SK-N-SH (cell line): Measurements from ENCODE around the gene EDIL3. TPM values are rescaled to one million over a fixed set of nuclear protein-coding genes. Genes with fewer than 3 reads are reported as not detected.

ENCODE experiments used
- CTCF ChIA-PET: fragments of 300-600, 350-600 bp; formaldehyde crosslinking; extraction: SDS; loops from one replicate; lab custom pipeline; 2021; lab: Yijun Ruan, JAX
- POLR2A ChIA-PET: fragments of 350-600 bp; sonication (Branson Sonifier 250); formaldehyde crosslinking; extraction: SDS; loops from one replicate; lab custom pipeline; 2020; ENCODE audit warnings: antibody characterized with exemption, inconsistent platforms; lab: Yijun Ruan, JAX
- DNase-seq: peaks from one replicate; pipeline ENCODE4 v3.0.0; 2012
- H2AFZ ChIP-seq: fragments of 200-600 bp; sonication (generic); 2 replicates; pipeline ENCODE4 v1.8.1; 2016; ENCODE audit warnings: antibody characterized with exemption, mild to moderate bottlenecking, low read depth
- H3F3A ChIP-seq: fragments of 200-600 bp; sonication (generic); replicated peaks from 2 replicates; pipeline ENCODE3; 2016; ENCODE audit warnings: antibody characterized with exemption, mild to moderate bottlenecking; ENCODE audit not compliant: insufficient read depth
- H3K27ac ChIP-seq, 2 experiments: fragments of 200-500 bp in 1 of 2; fragments of 200-600 bp in 1 of 2; sonication (Bioruptor generic) in 1 of 2; sonication (generic), shearing (Covaris generic) in 1 of 2; 2 replicates each; pipeline versions ENCODE4 v1.5.1 to v1.6.1; 2014 to 2016; ENCODE audit warnings: low read depth in 2 of 2, inconsistent platforms in 1 of 2, low read length in 1 of 2, mild to moderate bottlenecking in 1 of 2, mixed read lengths in 1 of 2
- H3K27me3 ChIP-seq: fragments of 200-600 bp; sonication (generic), shearing (Covaris generic); 2 replicates; pipeline ENCODE4 v1.6.1; 2016; ENCODE audit warnings: mixed run types; ENCODE audit not compliant: insufficient read depth
- H3K36me3 ChIP-seq, 2 experiments: fragments of 200-500 bp in 1 of 2; fragments of 200-600 bp in 1 of 2; sonication (Bioruptor generic) in 1 of 2; sonication (generic) in 1 of 2; replicated peaks in 1 of 2; 2 replicates each; pipeline versions ENCODE3 to v1.5.1; 2014 to 2016; ENCODE audit warnings: low read length in 1 of 2, mild to moderate bottlenecking in 1 of 2; ENCODE audit not compliant: insufficient read depth in 2 of 2, control insufficient read depth in 1 of 2
- H3K4me1 ChIP-seq, 2 experiments: fragments of 200-500 bp in 1 of 2; fragments of 200-600 bp in 1 of 2; sonication (Bioruptor generic) in 1 of 2; sonication (generic), shearing (Covaris generic) in 1 of 2; 2 replicates each; pipeline versions ENCODE4 v1.5.1 to v1.6.1; 2014 to 2016; ENCODE audit warnings: low read depth in 1 of 2, low read length in 1 of 2, mixed run types in 1 of 2; ENCODE audit not compliant: insufficient read depth in 2 of 2, control insufficient read depth in 1 of 2
- H3K4me2 ChIP-seq: fragments of 200-600 bp; sonication (generic), shearing (Covaris generic); 2 replicates; pipeline ENCODE4 v1.6.1; 2017; ENCODE audit warnings: mixed run types
- H3K4me3 ChIP-seq, 2 experiments: fragments of 200-500 bp in 1 of 2; fragments of 200-600 bp in 1 of 2; sonication (Bioruptor generic) in 1 of 2; sonication (generic), shearing (Covaris generic) in 1 of 2; 2 replicates each; pipeline versions ENCODE4 v1.5.1 to v1.8.1; 2014 to 2016; ENCODE audit warnings: low read depth in 2 of 2, inconsistent platforms in 1 of 2, low read length in 1 of 2, mild to moderate bottlenecking in 1 of 2, mixed read lengths in 1 of 2, moderate library complexity in 1 of 2
- H3K79me2 ChIP-seq: fragments of 200-600 bp; sonication (generic); 2 replicates; pipeline ENCODE4 v1.8.1; 2017; ENCODE audit warnings: mild to moderate bottlenecking; ENCODE audit not compliant: insufficient read depth
- H3K9ac ChIP-seq: fragments of 200-600 bp; sonication (generic); 2 replicates; pipeline ENCODE4 v1.6.1; 2017; ENCODE audit warnings: mixed run types
- H3K9me2 ChIP-seq: fragments of 200-600 bp; sonication (generic); 2 replicates; pipeline ENCODE4 v1.6.1; 2017; ENCODE audit warnings: mixed run types
- H3K9me3 ChIP-seq: fragments of 200-600 bp; sonication (generic); 2 replicates; pipeline ENCODE4 v1.6.1; 2017; ENCODE audit warnings: mixed run types, mild to moderate bottlenecking, moderate library complexity
- H4K20me1 ChIP-seq: fragments of 200-600 bp; sonication (generic); 2 replicates; pipeline ENCODE4 v1.6.1; 2017; ENCODE audit warnings: mild to moderate bottlenecking, mixed run types; ENCODE audit not compliant: insufficient read depth
- CHD2 ChIP-seq: fragments of 150-350 bp; IDR thresholded peaks from 2 replicates; pipeline ENCODE4 v1.6.1; 2018; ENCODE audit warnings: low read length; ENCODE audit not compliant: partially characterized antibody
- ELF1 ChIP-seq: IDR thresholded peaks from 2 replicates; pipeline ENCODE4 v1.4.0; 2012
- EZH2phosphoT487 ChIP-seq: fragments of 200-600 bp; sonication (generic); IDR thresholded peaks from 2 replicates; pipeline ENCODE4 v1.6.1; 2017; ENCODE audit warnings: low read depth, mixed run types, mild to moderate bottlenecking, antibody characterized with exemption, moderate library complexity, borderline replicate concordance
- FOSL2 ChIP-seq: IDR thresholded peaks from 2 replicates; pipeline ENCODE4 v1.4.0; 2012; ENCODE audit warnings: low read depth, mild to moderate bottlenecking, moderate library complexity, borderline replicate concordance
- FOXM1 ChIP-seq: IDR thresholded peaks from 2 replicates; pipeline ENCODE4 v1.4.0; 2012; ENCODE audit warnings: low read depth, mild to moderate bottlenecking
- GABPA ChIP-seq: IDR thresholded peaks from 2 replicates; pipeline ENCODE4 v1.4.0; 2012; ENCODE audit warnings: low read depth, mild to moderate bottlenecking
- JUND ChIP-seq: IDR thresholded peaks from 2 replicates; pipeline ENCODE4 v1.4.0; 2012
- MAX ChIP-seq: IDR thresholded peaks from 2 replicates; pipeline ENCODE4 v1.4.0; 2012; ENCODE audit warnings: low read depth
- MXI1 ChIP-seq: IDR thresholded peaks from 2 replicates; pipeline ENCODE4 v1.6.1; 2012; ENCODE audit warnings: mild to moderate bottlenecking, low read depth, low read length, improper control_type of control experiment
- NFIC ChIP-seq: IDR thresholded peaks from 2 replicates; pipeline ENCODE4 v1.4.0; 2012; ENCODE audit warnings: borderline replicate concordance
- NRF1 ChIP-seq: IDR thresholded peaks from 2 replicates; pipeline ENCODE4 v1.6.1; 2012; ENCODE audit warnings: low read depth, mild to moderate bottlenecking, low read length
- POLR2AphosphoS5 ChIP-seq: IDR thresholded peaks from 2 replicates; pipeline ENCODE4 v1.6.1; 2012; ENCODE audit warnings: low read depth, low read length
- RAD21 ChIP-seq: IDR thresholded peaks from 2 replicates; pipeline ENCODE4 v1.6.1; 2012; ENCODE audit warnings: mild to moderate bottlenecking, low read length
- RCOR1 ChIP-seq: fragments of 150-350 bp; IDR thresholded peaks from 2 replicates; pipeline ENCODE4 v1.6.1; 2017; ENCODE audit warnings: antibody characterized with exemption, low read length
- SIN3A ChIP-seq: IDR thresholded peaks from 2 replicates; pipeline ENCODE4 v1.6.1; 2012; ENCODE audit warnings: low read depth, mild to moderate bottlenecking, low read length, moderate library complexity, borderline replicate concordance
- SMC3 ChIP-seq: IDR thresholded peaks from 2 replicates; pipeline ENCODE4 v1.6.1; 2012; ENCODE audit warnings: low read depth, low read length, improper control_type of control experiment
- TCF12 ChIP-seq: IDR thresholded peaks from 2 replicates; pipeline ENCODE4 v1.4.0; 2012
- WGBS: methylation state at CpG from one replicate; pipeline ENCODE4 v1.1.6; 2017; ENCODE audit warnings: low lambda C conversion rate; 5-methylcytosine and 5-hydroxymethylcytosine counted together
- polyA plus RNA-seq, 3 experiments: library from polyadenylated mRNA; depleted of rRNA; stranded (reverse); fragments of >200 nt; gene quantifications; 2 replicates each; pipeline ENCODE4 v1.2.3, GENCODE V29; 2012
- TF ChIP-seq, protein P1 (sequence below): IDR thresholded peaks from 2 replicates; pipeline ENCODE4; 2012
- TF ChIP-seq, protein P2 (sequence below): IDR thresholded peaks from 2 replicates; pipeline ENCODE4 v1.4.0; 2012; ENCODE audit warnings: low read depth, borderline replicate concordance
- TF ChIP-seq, protein P3 (sequence below): IDR thresholded peaks from 2 replicates; pipeline ENCODE4 v1.6.1; 2012; ENCODE audit warnings: mild to moderate bottlenecking, low read depth, low read length, moderate library complexity
- TF ChIP-seq, protein P4 (sequence below): IDR thresholded peaks from 2 replicates; pipeline ENCODE4 v1.4.0; 2012; ENCODE audit warnings: low read depth, borderline replicate concordance

Gene EDIL3
- polyA plus RNA-seq, 1 of the 3 experiments (the other 2 are of a cell fraction), result 51.5 TPM

DNA sequence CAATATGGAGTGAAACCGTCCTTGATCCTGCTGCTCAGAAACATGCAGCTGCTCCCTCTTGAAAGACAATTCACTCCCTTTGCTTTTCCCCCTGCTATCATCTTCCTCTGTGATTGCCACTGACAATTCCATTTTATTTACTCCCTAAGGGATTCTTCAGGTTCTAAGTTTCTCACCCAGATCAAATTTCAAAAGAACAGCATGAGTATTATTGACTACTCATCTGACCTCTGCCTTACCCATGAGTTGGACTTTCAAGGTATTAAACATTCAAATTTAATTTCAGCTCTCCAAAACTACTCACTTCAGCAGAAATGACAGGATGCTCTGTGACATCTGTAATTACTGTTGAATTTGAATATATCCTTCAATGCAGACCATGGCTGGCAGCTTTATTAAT, 427.5 kb downstream of the EDIL3 start:
- no peak overlapping the region for H2AFZ ChIP-seq
- H3K9me3 ChIP-seq, result no peaks in the 10 kb centered on the region
- no peaks in the 10 kb centered on the region for H3K9me2 ChIP-seq
- ChIA-PET CTCF (interaction anchor here (2.1 kb wide), 1 partner anchor 30 kb away, joined by 8 read pairs; no protein-coding TSS in a partner anchor), POLR2A (no interaction called here)
- no peak overlapping the region for H3K4me3 ChIP-seq
- 83% methylated on average over 1 of the region's 1 CpG for WGBS
- no peaks in the 10 kb centered on the region for H3K27me3 ChIP-seq
- peaks cover 0 to 20% of the 10 kb centered on the region in 2 experiments; a peak in 2 of 4 replicates for H3K4me1 ChIP-seq
- no peaks in the 10 kb centered on the region for H4K20me1 ChIP-seq
- H3F3A ChIP-seq, result peaks cover 33% of the 10 kb centered on the region
- no peaks in the 10 kb centered on the region; the same call in 1 of the 2 replicates for H3K79me2 ChIP-seq
- DNase-seq, result no peak
- TF ChIP-seq POLR2AphosphoS5 (no peak), CHD2 (no peak), SIN3A (no peak), MAX (no peak), RCOR1 (no peak), NRF1 (no peak), MXI1 (no peak), RAD21 (no peak)
- TF ChIP-seq, protein P1, sequence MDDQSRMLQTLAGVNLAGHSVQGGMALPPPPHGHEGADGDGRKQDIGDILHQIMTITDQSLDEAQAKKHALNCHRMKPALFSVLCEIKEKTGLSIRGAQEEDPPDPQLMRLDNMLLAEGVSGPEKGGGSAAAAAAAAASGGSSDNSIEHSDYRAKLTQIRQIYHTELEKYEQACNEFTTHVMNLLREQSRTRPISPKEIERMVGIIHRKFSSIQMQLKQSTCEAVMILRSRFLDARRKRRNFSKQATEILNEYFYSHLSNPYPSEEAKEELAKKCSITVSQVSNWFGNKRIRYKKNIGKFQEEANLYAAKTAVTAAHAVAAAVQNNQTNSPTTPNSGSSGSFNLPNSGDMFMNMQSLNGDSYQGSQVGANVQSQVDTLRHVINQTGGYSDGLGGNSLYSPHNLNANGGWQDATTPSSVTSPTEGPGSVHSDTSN, result no peak
- TF ChIP-seq, protein P2, sequence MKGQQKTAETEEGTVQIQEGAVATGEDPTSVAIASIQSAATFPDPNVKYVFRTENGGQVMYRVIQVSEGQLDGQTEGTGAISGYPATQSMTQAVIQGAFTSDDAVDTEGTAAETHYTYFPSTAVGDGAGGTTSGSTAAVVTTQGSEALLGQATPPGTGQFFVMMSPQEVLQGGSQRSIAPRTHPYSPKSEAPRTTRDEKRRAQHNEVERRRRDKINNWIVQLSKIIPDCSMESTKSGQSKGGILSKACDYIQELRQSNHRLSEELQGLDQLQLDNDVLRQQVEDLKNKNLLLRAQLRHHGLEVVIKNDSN, result no peak
- peaks cover 0 to 8% of the 10 kb centered on the region in 2 experiments for H3K36me3 ChIP-seq
- peak overlapping the region in 1 of 2 experiments; percentile 76; a peak in 3 of 4 replicates for H3K27ac ChIP-seq
- H3K4me2 ChIP-seq, result no peak overlapping the region
- H3K9ac ChIP-seq, result no peak overlapping the region

DNA sequence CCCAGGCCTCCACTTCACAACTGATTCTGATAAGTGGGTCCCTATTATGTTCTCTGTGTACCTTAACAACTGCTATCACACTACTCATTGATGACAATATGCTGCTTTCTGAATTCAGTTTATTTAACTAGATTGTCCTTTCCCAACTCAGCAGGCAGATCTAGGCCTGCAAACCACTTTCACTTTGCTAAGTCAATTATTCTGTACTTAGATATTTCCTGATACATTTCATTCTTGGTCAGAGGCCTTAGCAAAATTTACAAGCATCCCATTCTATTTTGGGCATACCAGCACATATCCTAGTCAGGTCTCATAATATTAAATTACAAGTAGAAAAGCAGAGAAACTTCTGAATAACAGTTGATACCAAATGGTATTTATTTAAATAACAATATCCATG, 428.3 kb downstream of the EDIL3 start:
- Histone ChIP-seq H3K27ac (peak overlapping the region; percentile 67 to 76; a peak in 3 of 4 replicates), H3K4me1 (peaks cover 0 to 20% of the 10 kb centered on the region in 2 experiments; a peak in 2 of 4 replicates), H3K79me2 (no peaks in the 10 kb centered on the region; the same call in 1 of the 2 replicates), H3K4me3 (peak overlapping the region in 1 of 2 experiments; percentile 14; a peak in 1 of 4 replicates), H2AFZ (peak overlapping the region; percentile 70), H3K4me2 (peak overlapping the region; percentile 71), H3K9me2 (no peaks in the 10 kb centered on the region), H4K20me1 (no peaks in the 10 kb centered on the region), H3K27me3 (no peaks in the 10 kb centered on the region), H3F3A (peaks cover 25% of the 10 kb centered on the region), H3K9ac (peak overlapping the region; percentile 43; the same call in 1 of the 2 replicates), H3K36me3 (peaks cover 0 to 6% of the 10 kb centered on the region in 2 experiments), H3K9me3 (no peaks in the 10 kb centered on the region)
- ChIA-PET POLR2A (no interaction called here), CTCF (no interaction called here)
- DNase-seq, result no peak
- TF ChIP-seq TCF12 (no peak), RAD21 (no peak), SIN3A (no peak), NRF1 (no peak), FOXM1 (no peak), FOSL2 (no peak), SMC3 (no peak), MAX (no peak), CHD2 (no peak), JUND (no peak), GABPA (no peak), NFIC (no peak), ELF1 (no peak), EZH2phosphoT487 (no peak)
- TF ChIP-seq, protein P3, sequence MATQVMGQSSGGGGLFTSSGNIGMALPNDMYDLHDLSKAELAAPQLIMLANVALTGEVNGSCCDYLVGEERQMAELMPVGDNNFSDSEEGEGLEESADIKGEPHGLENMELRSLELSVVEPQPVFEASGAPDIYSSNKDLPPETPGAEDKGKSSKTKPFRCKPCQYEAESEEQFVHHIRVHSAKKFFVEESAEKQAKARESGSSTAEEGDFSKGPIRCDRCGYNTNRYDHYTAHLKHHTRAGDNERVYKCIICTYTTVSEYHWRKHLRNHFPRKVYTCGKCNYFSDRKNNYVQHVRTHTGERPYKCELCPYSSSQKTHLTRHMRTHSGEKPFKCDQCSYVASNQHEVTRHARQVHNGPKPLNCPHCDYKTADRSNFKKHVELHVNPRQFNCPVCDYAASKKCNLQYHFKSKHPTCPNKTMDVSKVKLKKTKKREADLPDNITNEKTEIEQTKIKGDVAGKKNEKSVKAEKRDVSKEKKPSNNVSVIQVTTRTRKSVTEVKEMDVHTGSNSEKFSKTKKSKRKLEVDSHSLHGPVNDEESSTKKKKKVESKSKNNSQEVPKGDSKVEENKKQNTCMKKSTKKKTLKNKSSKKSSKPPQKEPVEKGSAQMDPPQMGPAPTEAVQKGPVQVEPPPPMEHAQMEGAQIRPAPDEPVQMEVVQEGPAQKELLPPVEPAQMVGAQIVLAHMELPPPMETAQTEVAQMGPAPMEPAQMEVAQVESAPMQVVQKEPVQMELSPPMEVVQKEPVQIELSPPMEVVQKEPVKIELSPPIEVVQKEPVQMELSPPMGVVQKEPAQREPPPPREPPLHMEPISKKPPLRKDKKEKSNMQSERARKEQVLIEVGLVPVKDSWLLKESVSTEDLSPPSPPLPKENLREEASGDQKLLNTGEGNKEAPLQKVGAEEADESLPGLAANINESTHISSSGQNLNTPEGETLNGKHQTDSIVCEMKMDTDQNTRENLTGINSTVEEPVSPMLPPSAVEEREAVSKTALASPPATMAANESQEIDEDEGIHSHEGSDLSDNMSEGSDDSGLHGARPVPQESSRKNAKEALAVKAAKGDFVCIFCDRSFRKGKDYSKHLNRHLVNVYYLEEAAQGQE, result no peak
- TF ChIP-seq, protein P4, sequence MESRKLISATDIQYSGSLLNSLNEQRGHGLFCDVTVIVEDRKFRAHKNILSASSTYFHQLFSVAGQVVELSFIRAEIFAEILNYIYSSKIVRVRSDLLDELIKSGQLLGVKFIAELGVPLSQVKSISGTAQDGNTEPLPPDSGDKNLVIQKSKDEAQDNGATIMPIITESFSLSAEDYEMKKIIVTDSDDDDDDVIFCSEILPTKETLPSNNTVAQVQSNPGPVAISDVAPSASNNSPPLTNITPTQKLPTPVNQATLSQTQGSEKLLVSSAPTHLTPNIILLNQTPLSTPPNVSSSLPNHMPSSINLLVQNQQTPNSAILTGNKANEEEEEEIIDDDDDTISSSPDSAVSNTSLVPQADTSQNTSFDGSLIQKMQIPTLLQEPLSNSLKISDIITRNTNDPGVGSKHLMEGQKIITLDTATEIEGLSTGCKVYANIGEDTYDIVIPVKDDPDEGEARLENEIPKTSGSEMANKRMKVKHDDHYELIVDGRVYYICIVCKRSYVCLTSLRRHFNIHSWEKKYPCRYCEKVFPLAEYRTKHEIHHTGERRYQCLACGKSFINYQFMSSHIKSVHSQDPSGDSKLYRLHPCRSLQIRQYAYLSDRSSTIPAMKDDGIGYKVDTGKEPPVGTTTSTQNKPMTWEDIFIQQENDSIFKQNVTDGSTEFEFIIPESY, result no peak
